HepG2 (cell line): Measurements from ENCODE around the gene RTEL1. TPM values are rescaled to one million over a fixed set of nuclear protein-coding genes. Genes with fewer than 3 reads are reported as not detected.
A peak's percentile ranks its signal among the peaks of the same experiment; 100 is the strongest.

ENCODE experiments used
- CEBPG ChIP-seq: IDR thresholded peaks from 2 replicates; pipeline ENCODE4 v1.6.1; 2016
- FOSL1 ChIP-seq: sonication (generic); formaldehyde crosslinking; IDR thresholded peaks from 2 replicates; pipeline ENCODE4 v1.9.0; 2021; ENCODE audit warnings: missing genetic modification reagents, borderline replicate concordance
- GATAD2A ChIP-seq: IDR thresholded peaks from 2 replicates; pipeline ENCODE4 v1.6.1; 2016
- GLI4 ChIP-seq: sonication (generic); formaldehyde crosslinking; IDR thresholded peaks from 2 replicates; pipeline ENCODE4 v1.5.1; 2020; ENCODE audit warnings: missing genetic modification reagents, mild to moderate bottlenecking, moderate library complexity, borderline replicate concordance
- MAFG ChIP-seq: sonication (generic); formaldehyde crosslinking; IDR thresholded peaks from 2 replicates; pipeline ENCODE4 v1.5.1; 2020; ENCODE audit warnings: mild to moderate bottlenecking, missing genetic modification reagents
- MEIS1 ChIP-seq: sonication (generic); formaldehyde crosslinking; IDR thresholded peaks from 2 replicates; pipeline ENCODE4 v1.9.0; 2021; ENCODE audit warnings: mild to moderate bottlenecking, missing genetic modification reagents, moderate library complexity, borderline replicate concordance
- MTA1 ChIP-seq: sonication (generic); formaldehyde crosslinking; IDR thresholded peaks from 2 replicates; pipeline ENCODE4 v1.4.0; 2020; ENCODE audit warnings: missing genetic modification reagents, mild to moderate bottlenecking, borderline replicate concordance
- NBN ChIP-seq: fragments of 450-650 bp; conservative IDR thresholded peaks from 2 replicates; pipeline ENCODE4 v1.6.1; 2017
- SMAD1 ChIP-seq: sonication (generic); formaldehyde crosslinking; IDR thresholded peaks from 2 replicates; pipeline ENCODE4 v1.4.0; 2020; ENCODE audit warnings: missing genetic modification reagents, low read depth, mild to moderate bottlenecking, borderline replicate concordance
- TBX2 ChIP-seq: sonication (generic); formaldehyde crosslinking; IDR thresholded peaks from 2 replicates; pipeline ENCODE4 v1.5.0; 2020; ENCODE audit warnings: missing genetic modification reagents, mild to moderate bottlenecking, borderline replicate concordance
- ZBTB42 ChIP-seq: sonication (generic); formaldehyde crosslinking; IDR thresholded peaks from 2 replicates; pipeline ENCODE4 v1.5.0; 2020; ENCODE audit warnings: mild to moderate bottlenecking, missing genetic modification reagents
- ZNF256 ChIP-seq: sonication (generic); formaldehyde crosslinking; conservative IDR thresholded peaks from 2 replicates; pipeline ENCODE4 v1.4.0; 2020; ENCODE audit warnings: missing genetic modification reagents
- ZNF780A ChIP-seq: sonication (generic); formaldehyde crosslinking; IDR thresholded peaks from 2 replicates; pipeline ENCODE4 v1.8.0; 2022; ENCODE audit warnings: mild to moderate bottlenecking, missing genetic modification reagents, moderate library complexity
- ZNF83 ChIP-seq: sonication (generic); formaldehyde crosslinking; IDR thresholded peaks from 2 replicates; pipeline ENCODE4 v1.4.0; 2020; ENCODE audit warnings: missing genetic modification reagents, mild to moderate bottlenecking, borderline replicate concordance
- ZSCAN25 ChIP-seq: sonication (generic); formaldehyde crosslinking; IDR thresholded peaks from 2 replicates; pipeline ENCODE4 v1.8.0; 2022; ENCODE audit warnings: mild to moderate bottlenecking, missing genetic modification reagents
- polyA plus RNA-seq, 8 experiments: library from polyadenylated mRNA; depleted of rRNA in 3 of 8; stranded (reverse) in 7 of 8; unstranded in 1 of 8; fragments of >200 nt; fragmentation: Illumina TruSeq in 4 of 8; extraction: Trizol in 4 of 8; gene quantifications; 2 replicates each; pipeline versions ENCODE4 v1.2.1 to v1.2.3, GENCODE V29; 2011 to 2016; ENCODE audit warnings: low read depth in 4 of 8, missing spikeins in 1 of 8, mixed read lengths in 1 of 8; ENCODE audit not compliant: insufficient read depth in 1 of 8
- total RNA-seq, 5 experiments: library from RNA; depleted of rRNA; stranded (reverse); fragments of >200 nt; fragmentation: Illumina TruSeq; extraction: Trizol; gene quantifications; 2 replicates each; pipeline ENCODE4 v1.2.3, GENCODE V29; 2016; ENCODE audit warnings: low read depth in 1 of 5
- TF ChIP-seq, protein P1 (sequence below): sonication (generic); formaldehyde crosslinking; IDR thresholded peaks from 2 replicates; pipeline ENCODE4 v1.4.0; 2020; ENCODE audit warnings: missing genetic modification reagents
- TF ChIP-seq, protein P2 (sequence below): sonication (generic); formaldehyde crosslinking; IDR thresholded peaks from 2 replicates; pipeline ENCODE4 v1.4.0; 2020; ENCODE audit warnings: missing genetic modification reagents
- TF ChIP-seq, protein P3 (sequence below): sonication (generic); formaldehyde crosslinking; IDR thresholded peaks from 2 replicates; pipeline ENCODE4 v1.4.0; 2020; ENCODE audit warnings: missing genetic modification reagents, mild to moderate bottlenecking, borderline replicate concordance
- TF ChIP-seq, protein P4 (sequence below): sonication (generic); formaldehyde crosslinking; IDR thresholded peaks from 2 replicates; pipeline ENCODE4 v1.8.0; 2022; ENCODE audit warnings: missing genetic modification reagents, mild to moderate bottlenecking, moderate library complexity, borderline replicate concordance

The RTEL1 gene
- total and polyA plus RNA-seq, 2 of the 13 experiments (the other 11 are each of a cell fraction or from before 2014, with no cell fraction given): 21.8 to 36.4 TPM

DNA sequence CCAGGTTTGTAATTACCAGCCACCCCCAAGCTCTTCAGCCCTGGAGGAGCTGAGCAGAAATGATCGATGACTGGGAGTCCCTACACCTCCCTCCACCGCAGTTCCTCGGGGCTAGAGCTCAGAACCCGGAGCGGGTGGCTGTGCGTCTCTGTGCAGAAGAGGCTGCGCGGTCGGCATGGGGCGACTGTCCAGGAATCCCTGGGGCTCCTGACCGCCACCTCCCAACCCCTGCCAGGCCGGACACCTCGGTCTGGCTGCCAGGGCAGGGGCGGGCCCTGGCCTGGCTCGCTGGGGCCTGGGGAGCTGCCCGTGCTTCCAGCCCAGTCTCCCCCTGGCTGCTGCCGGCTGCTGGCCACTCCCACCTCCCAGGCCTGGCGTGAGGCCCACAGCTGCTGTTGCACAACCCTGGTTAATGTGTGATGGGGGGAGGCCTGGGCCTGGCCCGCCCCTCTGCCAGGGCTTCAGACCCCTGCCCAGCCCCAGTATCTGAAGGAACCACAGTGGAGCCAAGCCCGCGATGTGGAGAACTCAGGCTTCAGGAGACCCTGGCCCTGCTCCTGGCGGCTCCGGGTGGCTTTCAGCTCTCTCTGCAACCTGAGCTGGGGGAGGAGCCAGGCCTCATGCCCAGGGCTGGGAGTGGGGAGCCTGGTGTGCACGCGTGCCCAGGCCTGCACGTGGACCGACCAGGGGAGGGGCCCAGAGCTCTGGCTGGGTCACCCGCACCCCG is 82.7 kb downstream of the RTEL1 start (continued):
- TF ChIP-seq GATAD2A (CRISPR knock-in tag) (peak; percentile 98), MEIS1 (CRISPR knock-in tag) (peak; percentile 97), MTA1 (peak; percentile 95; the same call in 1 of the 2 replicates), CEBPG (CRISPR knock-in tag) (peak; percentile 100), ZNF256 (CRISPR knock-in tag) (peak; percentile 85), ZBTB42 (CRISPR knock-in tag) (0 out of 2 replicates have a peak, but pooled peaks have one; percentile 64), FOSL1 (peak; percentile 52; the same call in 1 of the 2 replicates), SMAD1 (peak; percentile 83), ZSCAN25 (CRISPR knock-in tag) (peak; percentile 91; the same call in 1 of the 2 replicates), ZNF780A (CRISPR knock-in tag) (no peak; the same call in 1 of the 2 replicates), ZNF83 (CRISPR knock-in tag) (no peak; the same call in 1 of the 2 replicates), NBN (no peak), GLI4 (CRISPR knock-in tag) (peak; percentile 95; the same call in 1 of the 2 replicates), MAFG (CRISPR knock-in tag) (no peak), TBX2 (CRISPR knock-in tag) (peak; percentile 99)
- TF ChIP-seq, protein P1, sequence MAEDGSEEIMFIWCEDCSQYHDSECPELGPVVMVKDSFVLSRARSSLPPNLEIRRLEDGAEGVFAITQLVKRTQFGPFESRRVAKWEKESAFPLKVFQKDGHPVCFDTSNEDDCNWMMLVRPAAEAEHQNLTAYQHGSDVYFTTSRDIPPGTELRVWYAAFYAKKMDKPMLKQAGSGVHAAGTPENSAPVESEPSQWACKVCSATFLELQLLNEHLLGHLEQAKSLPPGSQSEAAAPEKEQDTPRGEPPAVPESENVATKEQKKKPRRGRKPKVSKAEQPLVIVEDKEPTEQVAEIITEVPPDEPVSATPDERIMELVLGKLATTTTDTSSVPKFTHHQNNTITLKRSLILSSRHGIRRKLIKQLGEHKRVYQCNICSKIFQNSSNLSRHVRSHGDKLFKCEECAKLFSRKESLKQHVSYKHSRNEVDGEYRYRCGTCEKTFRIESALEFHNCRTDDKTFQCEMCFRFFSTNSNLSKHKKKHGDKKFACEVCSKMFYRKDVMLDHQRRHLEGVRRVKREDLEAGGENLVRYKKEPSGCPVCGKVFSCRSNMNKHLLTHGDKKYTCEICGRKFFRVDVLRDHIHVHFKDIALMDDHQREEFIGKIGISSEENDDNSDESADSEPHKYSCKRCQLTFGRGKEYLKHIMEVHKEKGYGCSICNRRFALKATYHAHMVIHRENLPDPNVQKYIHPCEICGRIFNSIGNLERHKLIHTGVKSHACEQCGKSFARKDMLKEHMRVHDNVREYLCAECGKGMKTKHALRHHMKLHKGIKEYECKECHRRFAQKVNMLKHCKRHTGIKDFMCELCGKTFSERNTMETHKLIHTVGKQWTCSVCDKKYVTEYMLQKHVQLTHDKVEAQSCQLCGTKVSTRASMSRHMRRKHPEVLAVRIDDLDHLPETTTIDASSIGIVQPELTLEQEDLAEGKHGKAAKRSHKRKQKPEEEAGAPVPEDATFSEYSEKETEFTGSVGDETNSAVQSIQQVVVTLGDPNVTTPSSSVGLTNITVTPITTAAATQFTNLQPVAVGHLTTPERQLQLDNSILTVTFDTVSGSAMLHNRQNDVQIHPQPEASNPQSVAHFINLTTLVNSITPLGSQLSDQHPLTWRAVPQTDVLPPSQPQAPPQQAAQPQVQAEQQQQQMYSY (CRISPR knock-in tag): peak; percentile 79
- TF ChIP-seq, protein P2, sequence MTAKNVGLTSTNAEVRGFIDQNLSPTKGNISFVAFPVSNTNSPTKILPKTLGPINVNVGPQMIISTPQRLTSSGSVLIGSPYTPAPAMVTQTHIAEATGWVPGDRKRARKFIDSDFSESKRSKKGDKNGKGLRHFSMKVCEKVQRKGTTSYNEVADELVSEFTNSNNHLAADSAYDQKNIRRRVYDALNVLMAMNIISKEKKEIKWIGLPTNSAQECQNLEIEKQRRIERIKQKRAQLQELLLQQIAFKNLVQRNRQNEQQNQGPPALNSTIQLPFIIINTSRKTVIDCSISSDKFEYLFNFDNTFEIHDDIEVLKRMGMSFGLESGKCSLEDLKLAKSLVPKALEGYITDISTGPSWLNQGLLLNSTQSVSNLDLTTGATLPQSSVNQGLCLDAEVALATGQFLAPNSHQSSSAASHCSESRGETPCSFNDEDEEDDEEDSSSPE (CRISPR knock-in tag): peak; percentile 83
- TF ChIP-seq, protein P3, sequence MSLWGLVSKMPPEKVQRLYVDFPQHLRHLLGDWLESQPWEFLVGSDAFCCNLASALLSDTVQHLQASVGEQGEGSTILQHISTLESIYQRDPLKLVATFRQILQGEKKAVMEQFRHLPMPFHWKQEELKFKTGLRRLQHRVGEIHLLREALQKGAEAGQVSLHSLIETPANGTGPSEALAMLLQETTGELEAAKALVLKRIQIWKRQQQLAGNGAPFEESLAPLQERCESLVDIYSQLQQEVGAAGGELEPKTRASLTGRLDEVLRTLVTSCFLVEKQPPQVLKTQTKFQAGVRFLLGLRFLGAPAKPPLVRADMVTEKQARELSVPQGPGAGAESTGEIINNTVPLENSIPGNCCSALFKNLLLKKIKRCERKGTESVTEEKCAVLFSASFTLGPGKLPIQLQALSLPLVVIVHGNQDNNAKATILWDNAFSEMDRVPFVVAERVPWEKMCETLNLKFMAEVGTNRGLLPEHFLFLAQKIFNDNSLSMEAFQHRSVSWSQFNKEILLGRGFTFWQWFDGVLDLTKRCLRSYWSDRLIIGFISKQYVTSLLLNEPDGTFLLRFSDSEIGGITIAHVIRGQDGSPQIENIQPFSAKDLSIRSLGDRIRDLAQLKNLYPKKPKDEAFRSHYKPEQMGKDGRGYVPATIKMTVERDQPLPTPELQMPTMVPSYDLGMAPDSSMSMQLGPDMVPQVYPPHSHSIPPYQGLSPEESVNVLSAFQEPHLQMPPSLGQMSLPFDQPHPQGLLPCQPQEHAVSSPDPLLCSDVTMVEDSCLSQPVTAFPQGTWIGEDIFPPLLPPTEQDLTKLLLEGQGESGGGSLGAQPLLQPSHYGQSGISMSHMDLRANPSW (CRISPR knock-in tag): peak; percentile 99; the same call in 1 of the 2 replicates
- TF ChIP-seq, protein P4, sequence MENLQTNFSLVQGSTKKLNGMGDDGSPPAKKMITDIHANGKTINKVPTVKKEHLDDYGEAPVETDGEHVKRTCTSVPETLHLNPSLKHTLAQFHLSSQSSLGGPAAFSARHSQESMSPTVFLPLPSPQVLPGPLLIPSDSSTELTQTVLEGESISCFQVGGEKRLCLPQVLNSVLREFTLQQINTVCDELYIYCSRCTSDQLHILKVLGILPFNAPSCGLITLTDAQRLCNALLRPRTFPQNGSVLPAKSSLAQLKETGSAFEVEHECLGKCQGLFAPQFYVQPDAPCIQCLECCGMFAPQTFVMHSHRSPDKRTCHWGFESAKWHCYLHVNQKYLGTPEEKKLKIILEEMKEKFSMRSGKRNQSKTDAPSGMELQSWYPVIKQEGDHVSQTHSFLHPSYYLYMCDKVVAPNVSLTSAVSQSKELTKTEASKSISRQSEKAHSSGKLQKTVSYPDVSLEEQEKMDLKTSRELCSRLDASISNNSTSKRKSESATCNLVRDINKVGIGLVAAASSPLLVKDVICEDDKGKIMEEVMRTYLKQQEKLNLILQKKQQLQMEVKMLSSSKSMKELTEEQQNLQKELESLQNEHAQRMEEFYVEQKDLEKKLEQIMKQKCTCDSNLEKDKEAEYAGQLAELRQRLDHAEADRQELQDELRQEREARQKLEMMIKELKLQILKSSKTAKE (CRISPR knock-in tag): peak; percentile 68; the same call in 1 of the 2 replicates
